CD4-positive, alpha-beta T cell (primary cell): ENCODE results near the gene FUT6. TPM values are rescaled to one million over a fixed set of nuclear protein-coding genes. Genes with fewer than 3 reads are reported as not detected.

ENCODE experiments used
- ATAC-seq: fragments of 200-7000 bp; cut with Tn5 transposase; one replicate; pipeline ENCODE4 v1.10.0; 2022; ENCODE audit warnings: mild to moderate bottlenecking; ENCODE audit not compliant: poor library complexity
- CTCF ChIA-PET: fragments of 350-600 bp; sonication (Branson Sonifier 250); formaldehyde crosslinking; loops from one replicate; lab custom pipeline; 2021; ENCODE audit warnings: antibody characterized with exemption, inconsistent platforms; lab: Charles Lee
- POLR2A ChIA-PET: fragments of 350-600 bp; sonication (Branson Sonifier 250); formaldehyde crosslinking; loops from one replicate; lab custom pipeline; 2021; ENCODE audit warnings: antibody characterized with exemption, inconsistent platforms; lab: Charles Lee
- DNase-seq, 14 experiments: peaks; one replicate each; pipeline ENCODE4 v3.0.0-alpha.2; 2013 to 2020; ENCODE audit warnings: mixed read lengths in 2 of 14
- H3K27ac ChIP-seq, 2 donors: one replicate each; pipeline versions ENCODE4 v1.5.1 to v1.7.0; 2013; ENCODE audit warnings: low read length in 2 of 2, low read depth in 1 of 2, mild to moderate bottlenecking in 1 of 2
- H3K27me3 ChIP-seq, 2 experiments: 1 replicate in 1 of 2; 2 replicates in 1 of 2; pipeline versions ENCODE4 v1.6.1 to v1.7.0; 2013; ENCODE audit warnings: low read length in 2 of 2, control low read depth in 1 of 2, mild to moderate bottlenecking in 1 of 2, moderate library complexity in 1 of 2; ENCODE audit not compliant: insufficient read depth in 2 of 2, control insufficient read depth in 1 of 2
- H3K36me3 ChIP-seq: one replicate; pipeline ENCODE4 v1.6.1; 2013; ENCODE audit warnings: low read length, control low read depth; ENCODE audit not compliant: insufficient read depth
- H3K4me1 ChIP-seq: one replicate; pipeline ENCODE4 v1.6.1; 2013; ENCODE audit warnings: low read length, control low read depth; ENCODE audit not compliant: insufficient read depth
- H3K4me3 ChIP-seq: one replicate; pipeline ENCODE4 v1.5.1; 2013; ENCODE audit warnings: mild to moderate bottlenecking, low read length, moderate library complexity
- H3K9me3 ChIP-seq, 2 experiments: 1 replicate in 1 of 2; 2 replicates in 1 of 2; pipeline versions ENCODE4 v1.6.1 to v1.7.0; 2013; ENCODE audit warnings: low read length in 2 of 2, mild to moderate bottlenecking in 2 of 2, control low read depth in 1 of 2, moderate library complexity in 1 of 2; ENCODE audit not compliant: control insufficient read depth in 1 of 2, insufficient read depth in 1 of 2
- H3K27ac Mint-ChIP-seq: one replicate; pipeline ENCODE4 v1.8.0; 2020; ENCODE audit warnings: mixed read lengths
- H3K27me3 Mint-ChIP-seq: one replicate; pipeline ENCODE4 v1.8.0; 2021; ENCODE audit warnings: mixed read lengths
- H3K36me3 Mint-ChIP-seq: one replicate; pipeline ENCODE4 v1.8.0; 2021; ENCODE audit warnings: low read depth, mixed read lengths
- H3K4me1 Mint-ChIP-seq: one replicate; pipeline ENCODE4 v1.8.0; 2021; ENCODE audit warnings: low read depth, mixed read lengths
- H3K4me3 Mint-ChIP-seq: one replicate; pipeline ENCODE4 v1.8.0; 2020; ENCODE audit warnings: mild to moderate bottlenecking, mixed read lengths
- H3K9me3 Mint-ChIP-seq: one replicate; pipeline ENCODE4 v1.8.0; 2020; ENCODE audit warnings: mixed read lengths
- CTCF ChIP-seq: fragments of 200-600 bp; IDR thresholded peaks from one replicate; pipeline ENCODE4 v1.8.0; 2022; ENCODE audit warnings: antibody characterized with exemption, mild to moderate bottlenecking
- intact Hi-C, 2 experiments: fragments of 100-400 bp; cut with DNase I in 1 of 2; cut with micrococcal nuclease in 1 of 2; formaldehyde crosslinking; loops; one replicate each; pipeline versions ENCODE4 v1.15.1 to v1.9.0; 2023 to 2025; cut with DNase I, micrococcal nuclease
- total RNA-seq, 174 experiments: library from RNA in 2 of 174; stranded (reverse) in 2 of 174; gene quantifications; one replicate each; pipeline ENCODE4 v1.2.3 and lab custom pipeline; 2021 to 2026

FUT6 gene
- total RNA-seq, 2 experiments from 2014 or later, result 0.17 TPM; not detected in 1

DNA sequence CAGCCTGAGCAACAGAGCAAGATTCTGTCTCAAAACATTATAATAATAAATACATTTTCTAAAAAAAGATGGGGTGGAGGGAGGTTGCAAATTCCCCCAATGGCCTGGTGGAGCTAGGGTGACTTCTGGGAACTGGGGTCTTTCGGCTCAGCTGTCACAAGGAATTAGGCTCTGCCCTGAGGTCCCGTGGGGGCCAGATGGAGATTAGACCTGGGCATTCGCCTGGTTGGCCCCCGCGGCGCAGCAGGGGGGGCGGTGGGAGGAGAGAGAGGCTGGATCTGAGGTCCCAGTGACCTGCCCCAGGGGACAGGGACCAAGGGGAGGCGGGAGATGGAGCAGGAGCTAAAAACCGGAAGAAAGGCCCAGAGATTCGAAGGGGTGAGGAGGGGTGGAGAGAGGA is 14.8 kb downstream of the FUT6 start:
- peaks cover 15% of the 10 kb centered on the region for H3K4me1 Mint-ChIP-seq
- H3K9me3 Mint-ChIP-seq, result no peaks in the 10 kb centered on the region
- H3K27me3 Mint-ChIP-seq, result no peaks in the 10 kb centered on the region
- Histone ChIP-seq H3K36me3 (no peaks in the 10 kb centered on the region), H3K9me3 (peaks cover 0 to 25% of the 10 kb centered on the region in 2 experiments), H3K4me3 (no peak overlapping the region), H3K4me1 (peaks cover 31% of the 10 kb centered on the region), H3K27me3 (peaks cover 0 to 3% of the 10 kb centered on the region in 2 experiments), H3K27ac (no peak overlapping the region)
- H3K27ac Mint-ChIP-seq, result peak overlapping the region; percentile 27
- H3K4me3 Mint-ChIP-seq, result no peak overlapping the region
- ChIA-PET CTCF (interaction anchor here (1.5 kb wide), 1 partner anchor 21 kb away, joined by 4 read pairs; the partner anchor contains the start of gene NRTN), POLR2A (no interaction called here)
- intact Hi-C loops, result loop anchor here (2.0 to 5.0 kb wide), 4 partner anchors 18 to 288 kb away; partner anchors contain the start of genes DUS3L (in 2 of the 2) and RFX2 (in 1 of the 2)
- ATAC-seq (no peak), DNase-seq (peak in 1 of 14 experiments; percentile 16)
- TF ChIP-seq CTCF, result no peak
- peaks cover 9% of the 10 kb centered on the region for H3K36me3 Mint-ChIP-seq

DNA sequence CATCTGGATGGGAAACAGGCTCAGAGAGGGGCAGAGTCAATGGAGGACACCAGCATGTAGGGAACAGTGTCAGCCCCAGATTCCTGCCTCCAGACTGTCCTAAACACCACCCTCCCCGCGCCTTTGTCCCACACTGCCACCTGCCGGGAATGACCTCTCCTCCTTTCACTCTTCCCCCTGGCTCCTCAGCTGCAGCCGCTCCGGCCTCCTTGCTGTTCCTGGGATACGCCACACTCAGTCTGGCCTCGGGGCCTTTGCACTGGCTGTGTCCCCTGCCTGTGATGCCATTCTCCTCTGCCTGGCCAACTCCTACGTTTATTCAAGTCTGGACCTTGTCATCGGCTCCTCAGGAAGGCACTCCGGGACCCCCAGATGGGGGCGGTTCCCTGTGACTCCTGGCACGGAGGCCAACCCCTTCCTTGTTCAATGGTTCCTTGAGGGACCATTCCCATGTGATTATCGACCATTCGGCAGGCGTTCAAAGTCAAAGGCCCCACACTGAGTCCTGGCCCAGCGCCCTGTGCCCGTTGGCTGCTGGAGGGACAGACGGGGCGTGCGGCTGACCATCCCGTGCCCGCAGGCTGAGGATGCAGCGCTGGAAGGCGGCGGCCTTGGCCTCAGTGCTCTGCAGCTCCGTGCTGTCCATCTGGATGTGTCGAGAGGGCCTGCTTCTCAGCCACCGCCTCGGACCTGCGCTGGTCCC is 15.8 kb downstream of the FUT6 start:
- Histone ChIP-seq H3K4me1 (peaks cover 23% of the 10 kb centered on the region), H3K9me3 (peaks cover 0 to 19% of the 10 kb centered on the region in 2 experiments), H3K27me3 (no peaks in the 10 kb centered on the region), H3K27ac (no peak overlapping the region), H3K4me3 (no peak overlapping the region), H3K36me3 (no peaks in the 10 kb centered on the region)
- intact Hi-C loops, result loop anchor here in 1 of 2 experiments (2.0 kb wide), 1 partner anchor 17 kb away; no protein-coding TSS in a partner anchor
- CTCF ChIA-PET, result interaction anchor here (1.5 to 2.2 kb wide), 2 partner anchors 19 to 20 kb away, joined by 4 to 5 read pairs; partner anchors contain the start of gene NRTN
- Mint-ChIP-seq H3K4me1 (peaks cover 15% of the 10 kb centered on the region), H3K4me3 (no peak overlapping the region), H3K9me3 (no peaks in the 10 kb centered on the region), H3K27ac (no peak overlapping the region), H3K36me3 (peaks cover 9% of the 10 kb centered on the region), H3K27me3 (no peaks in the 10 kb centered on the region)
- POLR2A ChIA-PET, result no interaction called here
- TF ChIP-seq CTCF, result no peak
- DNase-seq (peak in 1 of 14 experiments; percentile 23), ATAC-seq (no peak)

- no peaks in the 10 kb centered on the region for H3K27me3 ChIP-seq
- no peak overlapping the region for H3K27ac ChIP-seq
- TF ChIP-seq CTCF, result no peak
- intact Hi-C loops, result no loop called here
- ATAC-seq, result no peak
- DNase-seq, result no peak
- no peaks in the 10 kb centered on the region for H3K27me3 Mint-ChIP-seq
- ChIA-PET CTCF (interaction anchor here (2.2 kb wide), 1 partner anchor 18 kb away, joined by 5 read pairs; no protein-coding TSS in a partner anchor), POLR2A (no interaction called here)
- peaks cover 12% of the 10 kb centered on the region for H3K4me1 ChIP-seq
- peaks cover 0 to 17% of the 10 kb centered on the region in 2 experiments for H3K9me3 ChIP-seq
- H3K36me3 Mint-ChIP-seq, result peaks cover 4% of the 10 kb centered on the region
- no peaks in the 10 kb centered on the region for H3K9me3 Mint-ChIP-seq
- no peak overlapping the region for H3K4me3 Mint-ChIP-seq
- no peaks in the 10 kb centered on the region for H3K36me3 ChIP-seq
- H3K4me1 Mint-ChIP-seq, result peaks cover 7% of the 10 kb centered on the region
- H3K4me3 ChIP-seq, result no peak overlapping the region
- H3K27ac Mint-ChIP-seq, result no peak overlapping the region
Measured at GRCh38 chr19:5822181-5822844, 17.2 kb downstream of the FUT6 start.
